ENCODE results near the gene COBLL1. TPM values are rescaled to one million over a fixed set of nuclear protein-coding genes. Genes with fewer than 3 reads are reported as not detected.

Gene COBLL1
- total and polyA plus RNA-seq, 2 donors (not counting 1 experiment from before 2014, with no cell fraction given): 10.1 to 11.9 TPM

GRCh38 chr2:164755952-164756351, 85.7 kb downstream of the COBLL1 start:
- TF ChIP-seq CTCF (conservative IDR thresholded peaks at IDR 0.05 in 1 of 2, IDR thresholded peaks at IDR 0.05 in 1 of 2; ENCODE audit: low read depth in 1 of 2, low read length in 2 of 2) (no peak), EZH2 (IDR thresholded peaks at IDR 0.05; ENCODE audit: low read length, missing control alignments) (no peak)
- H3K4me2 ChIP-seq (ENCODE audit: extremely low read depth, insufficient read depth, low read length): no peak overlapping the region
- H3K9ac ChIP-seq (ENCODE audit: insufficient read depth, low read length): no peak overlapping the region
- DNase-seq (ENCODE audit: low read depth in 2 of 2): no peak
- H3K36me3 ChIP-seq (ENCODE audit: control insufficient read depth, insufficient read depth, low read length): no peaks in the 10 kb centered on the region
- H3K79me2 ChIP-seq (ENCODE audit: control insufficient read depth, insufficient read depth, low read length): no peaks in the 10 kb centered on the region
- no peak overlapping the region for H3K4me3 ChIP-seq (replicated peaks in 1 of 4; ENCODE audit: control extremely low read depth in 1 of 4, insufficient read depth in 1 of 4, low read depth in 3 of 4, low read length in 4 of 4)
- no peaks in the 10 kb centered on the region for H4K20me1 ChIP-seq (ENCODE audit: control insufficient read depth, extremely low read depth, insufficient read depth, low read length)
- no peaks in the 10 kb centered on the region for H3K4me1 ChIP-seq (ENCODE audit: control insufficient read depth, extremely low read depth, insufficient read depth, low read length)
- H3K9me3 ChIP-seq (ENCODE audit: control insufficient read depth, insufficient read depth, low read depth, low read length): no peaks in the 10 kb centered on the region
- no peak overlapping the region for H3K27ac ChIP-seq (ENCODE audit: insufficient read depth, low read length)
- no peak overlapping the region for H2AFZ ChIP-seq (ENCODE audit: low read length)
- H3K27me3 ChIP-seq (ENCODE audit: control insufficient read depth, insufficient read depth, low read length): no peaks in the 10 kb centered on the region

DNA sequence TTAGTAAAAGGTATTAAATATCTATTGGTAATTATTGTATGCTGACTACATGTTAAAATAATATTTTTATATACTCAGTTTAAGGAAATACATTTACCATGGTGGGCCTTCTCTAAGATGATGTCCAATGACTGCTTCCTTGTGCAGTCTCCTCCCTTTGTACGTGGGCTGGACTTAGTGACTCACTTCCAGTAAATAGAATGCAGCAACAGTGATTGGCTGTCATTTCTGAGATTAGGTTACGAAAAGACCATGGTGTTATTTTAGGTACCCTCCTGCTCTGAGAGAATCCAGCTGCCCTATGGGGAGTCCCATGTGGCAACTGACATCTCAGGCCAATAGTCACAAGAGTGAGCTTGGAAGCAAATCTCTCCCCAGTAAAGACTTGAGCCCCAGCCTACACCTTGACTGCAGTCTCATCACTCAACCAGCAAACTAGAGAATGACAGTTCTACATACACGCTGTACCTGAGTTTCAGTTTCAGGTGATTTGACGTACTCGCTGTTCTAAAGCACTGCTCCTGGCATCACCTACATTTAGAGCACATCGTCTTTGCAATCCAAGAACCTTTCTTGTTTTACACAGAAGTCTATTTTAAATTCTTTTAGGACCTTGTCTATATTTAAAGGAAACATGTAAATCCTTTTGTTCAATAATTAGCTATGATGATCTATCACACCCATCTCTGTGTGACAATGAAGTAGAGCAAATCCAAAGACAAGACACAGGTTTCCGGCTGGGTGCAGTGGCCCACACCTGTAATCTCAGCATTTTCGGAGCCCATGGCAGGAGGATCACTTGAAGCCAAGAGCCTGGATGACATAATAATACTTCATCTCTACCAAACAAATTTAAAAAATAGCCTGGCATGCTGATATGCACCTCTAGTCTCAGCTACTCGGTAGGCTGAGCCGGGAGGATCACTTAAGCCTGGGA, 87.2 kb downstream of the COBLL1 start:
- Histone ChIP-seq H3K36me3 (ENCODE audit: control insufficient read depth, insufficient read depth, low read length) (no peaks in the 10 kb centered on the region), H2AFZ (ENCODE audit: low read length) (no peak overlapping the region), H3K79me2 (ENCODE audit: control insufficient read depth, insufficient read depth, low read length) (no peaks in the 10 kb centered on the region), H3K4me2 (ENCODE audit: extremely low read depth, insufficient read depth, low read length) (no peak overlapping the region), H3K4me1 (ENCODE audit: control insufficient read depth, extremely low read depth, insufficient read depth, low read length) (no peaks in the 10 kb centered on the region), H3K4me3 (replicated peaks in 1 of 4; ENCODE audit: control extremely low read depth in 1 of 4, insufficient read depth in 1 of 4, low read depth in 3 of 4, low read length in 4 of 4) (no peak overlapping the region), H3K9ac (ENCODE audit: insufficient read depth, low read length) (no peak overlapping the region), H3K27me3 (ENCODE audit: control insufficient read depth, insufficient read depth, low read length) (no peaks in the 10 kb centered on the region), H3K9me3 (ENCODE audit: control insufficient read depth, insufficient read depth, low read depth, low read length) (no peaks in the 10 kb centered on the region), H3K27ac (ENCODE audit: insufficient read depth, low read length) (no peak overlapping the region), H4K20me1 (ENCODE audit: control insufficient read depth, extremely low read depth, insufficient read depth, low read length) (no peaks in the 10 kb centered on the region)
- DNase-seq (ENCODE audit: low read depth in 2 of 2): no peak
- no peak for TF ChIP-seq EZH2 (IDR thresholded peaks at IDR 0.05; ENCODE audit: low read length, missing control alignments)
- TF ChIP-seq CTCF (conservative IDR thresholded peaks at IDR 0.05 in 1 of 2, IDR thresholded peaks at IDR 0.05 in 1 of 2; ENCODE audit: low read depth in 1 of 2, low read length in 2 of 2): no peak

DNA sequence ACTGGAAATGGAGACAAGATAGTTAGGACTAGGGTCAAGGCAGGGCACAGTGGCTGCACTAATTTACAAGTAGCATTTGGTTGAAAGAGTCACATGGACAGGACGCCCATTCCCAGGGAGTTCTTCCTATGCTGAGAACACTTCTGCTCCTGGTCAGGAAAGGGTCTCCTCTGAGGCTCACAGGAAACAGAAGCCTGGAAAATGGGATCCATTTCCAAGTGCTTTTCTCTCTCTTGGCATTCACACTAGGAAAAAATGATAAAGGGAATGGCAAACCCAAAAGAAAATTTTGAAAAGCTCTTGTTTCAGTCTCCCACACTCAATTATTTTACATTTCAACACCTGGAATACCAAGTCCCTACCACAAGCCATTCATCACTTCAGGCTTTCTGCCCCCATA, 88.7 kb downstream of the COBLL1 start:
- no peaks in the 10 kb centered on the region for H4K20me1 ChIP-seq (ENCODE audit: control insufficient read depth, extremely low read depth, insufficient read depth, low read length)
- no peaks in the 10 kb centered on the region for H3K27me3 ChIP-seq (ENCODE audit: control insufficient read depth, insufficient read depth, low read length)
- TF ChIP-seq EZH2 (IDR thresholded peaks at IDR 0.05; ENCODE audit: low read length, missing control alignments) (no peak), CTCF (conservative IDR thresholded peaks at IDR 0.05 in 1 of 2, IDR thresholded peaks at IDR 0.05 in 1 of 2; ENCODE audit: low read depth in 1 of 2, low read length in 2 of 2) (no peak)
- H2AFZ ChIP-seq (ENCODE audit: low read length): no peak overlapping the region
- DNase-seq (ENCODE audit: low read depth in 2 of 2): no peak
- H3K9ac ChIP-seq (ENCODE audit: insufficient read depth, low read length): no peak overlapping the region
- H3K9me3 ChIP-seq (ENCODE audit: control insufficient read depth, insufficient read depth, low read depth, low read length): no peaks in the 10 kb centered on the region
- no peaks in the 10 kb centered on the region for H3K36me3 ChIP-seq (ENCODE audit: control insufficient read depth, insufficient read depth, low read length)
- H3K27ac ChIP-seq (ENCODE audit: insufficient read depth, low read length): no peak overlapping the region
- H3K4me1 ChIP-seq (ENCODE audit: control insufficient read depth, extremely low read depth, insufficient read depth, low read length): no peaks in the 10 kb centered on the region
- H3K79me2 ChIP-seq (ENCODE audit: control insufficient read depth, insufficient read depth, low read length): no peaks in the 10 kb centered on the region
- H3K4me3 ChIP-seq (replicated peaks in 1 of 4; ENCODE audit: control extremely low read depth in 1 of 4, insufficient read depth in 1 of 4, low read depth in 3 of 4, low read length in 4 of 4): no peak overlapping the region
- H3K4me2 ChIP-seq (ENCODE audit: extremely low read depth, insufficient read depth, low read length): no peak overlapping the region

Measured in fibroblast of lung (primary cell).